A549 (cell line): ENCODE results near the gene XKR7.

ENCODE experiments used
- CBX2 ChIP-seq: fragments of 200-600 bp; sonication (generic); IDR thresholded peaks from 2 replicates; pipeline ENCODE4 v1.6.1; 2016; ENCODE audit warnings: low read depth, mild to moderate bottlenecking, borderline replicate concordance
- CBX8 ChIP-seq: fragments of 200-600 bp; sonication (generic); IDR thresholded peaks from 2 replicates; pipeline ENCODE4 v1.6.1; 2016
- CEBPB ChIP-seq, 2 experiments: fragments of >200 bp in 1 of 2; sonication (Bioruptor Twin) in 1 of 2; formaldehyde crosslinking in 1 of 2; IDR thresholded peaks; 2 replicates each; pipeline ENCODE4 v1.6.1; 2012 to 2016
- CTCF ChIP-seq: fragments of >200 bp; sonication (Bioruptor Twin); formaldehyde crosslinking; IDR thresholded peaks from 3 replicates; pipeline ENCODE4 v1.5.1; 2016
- EP300 ChIP-seq, 2 experiments: fragments of >200 bp; sonication (Bioruptor Twin); formaldehyde crosslinking; IDR thresholded peaks; 2 replicates in 1 of 2; 3 replicates in 1 of 2; pipeline ENCODE4 v1.6.1; 2016 to 2017
- ESRRA ChIP-seq: fragments of 150-350 bp; IDR thresholded peaks from 2 replicates; pipeline ENCODE4 v1.6.1; 2014; ENCODE audit warnings: mild to moderate bottlenecking, low read length, borderline replicate concordance
- HDAC2 ChIP-seq: fragments of 200-600 bp; sonication (generic); IDR thresholded peaks from 2 replicates; pipeline ENCODE4 v1.6.1; 2016
- JUN ChIP-seq, 2 experiments: fragments of >200 bp; sonication (Bioruptor Twin); formaldehyde crosslinking; IDR thresholded peaks; 2 replicates in 1 of 2; 3 replicates in 1 of 2; pipeline ENCODE4 v1.6.1; 2016 to 2017
- MAX ChIP-seq: IDR thresholded peaks from 2 replicates; pipeline ENCODE4 v1.6.1; 2012
- MAZ ChIP-seq: fragments of 150-350 bp; IDR thresholded peaks from 2 replicates; pipeline ENCODE4 v1.6.1; 2014; ENCODE audit warnings: antibody characterized with exemption, low read depth, low read length, borderline replicate concordance
- MYC ChIP-seq: IDR thresholded peaks from 2 replicates; pipeline ENCODE4 v1.6.1; 2012; ENCODE audit warnings: mild to moderate bottlenecking, inconsistent platforms, low read length, improper control_type of control experiment, borderline replicate concordance
- RAD21 ChIP-seq, 2 experiments: fragments of >200 bp in 1 of 2; sonication (Bioruptor Twin) in 1 of 2; formaldehyde crosslinking in 1 of 2; IDR thresholded peaks in 1 of 2; conservative IDR thresholded peaks in 1 of 2; 2 replicates in 1 of 2; 3 replicates in 1 of 2; pipeline ENCODE4 v1.6.1; 2012 to 2018; ENCODE audit warnings: inconsistent platforms in 1 of 2
- RCOR1 ChIP-seq: fragments of 150-350 bp; IDR thresholded peaks from 2 replicates; pipeline ENCODE4 v1.6.1; 2014; ENCODE audit warnings: antibody characterized with exemption, low read length, low read depth
- RNF2 ChIP-seq: fragments of 200-600 bp; sonication (generic); IDR thresholded peaks from 2 replicates; pipeline ENCODE4 v1.6.1; 2016; ENCODE audit warnings: low read depth, mild to moderate bottlenecking, antibody characterized with exemption, moderate library complexity, borderline replicate concordance

GRCh38 chr20:31936420-31936819, 31.5 kb upstream of the XKR7 start:
- no peak for TF ChIP-seq RNF2
- no peak for TF ChIP-seq RCOR1
- TF ChIP-seq CTCF = no peak
- no peak for TF ChIP-seq MAZ
- TF ChIP-seq RAD21 (conservative IDR thresholded peaks at IDR 0.05 in 1 of 2, IDR thresholded peaks at IDR 0.05 in 1 of 2) = no peak
- TF ChIP-seq MYC = no peak
- no peak for TF ChIP-seq JUN (IDR thresholded peaks at IDR 0.05)
- TF ChIP-seq ESRRA = no peak
- no peak for TF ChIP-seq MAX
- no peak for TF ChIP-seq CBX8
- TF ChIP-seq CBX2 = no peak
- no peak for TF ChIP-seq CEBPB (IDR thresholded peaks at IDR 0.05)
- TF ChIP-seq EP300 (IDR thresholded peaks at IDR 0.05) = no peak
- no peak for TF ChIP-seq HDAC2
